ENCODE measurements around the gene UNC13D.

GRCh38 chr17:75837899-75838298 lies 6.3 kb downstream of the UNC13D start:
- TF ChIP-seq CTCF (conservative IDR thresholded peaks at IDR 0.05; ENCODE audit: low read length) (no peak), EZH2phosphoT487 (IDR thresholded peaks at IDR 0.05; ENCODE audit: borderline replicate concordance, low read depth, low read length) (no peak)

All from OCI-LY7 (cell line).